Femur (tissue), 1 donor: Measurements from ENCODE around the gene NBEAL1.
"Not testable (repeated sequence)": the region's sequence is repeated elsewhere in the genome, so short reads cannot be mapped to it uniquely, and the experiment has no call there.

Source experiments
- DNase-seq: peaks from one replicate; pipeline ENCODE4 v3.0.0-alpha.2; 2017

Gene NBEAL1

DNA sequence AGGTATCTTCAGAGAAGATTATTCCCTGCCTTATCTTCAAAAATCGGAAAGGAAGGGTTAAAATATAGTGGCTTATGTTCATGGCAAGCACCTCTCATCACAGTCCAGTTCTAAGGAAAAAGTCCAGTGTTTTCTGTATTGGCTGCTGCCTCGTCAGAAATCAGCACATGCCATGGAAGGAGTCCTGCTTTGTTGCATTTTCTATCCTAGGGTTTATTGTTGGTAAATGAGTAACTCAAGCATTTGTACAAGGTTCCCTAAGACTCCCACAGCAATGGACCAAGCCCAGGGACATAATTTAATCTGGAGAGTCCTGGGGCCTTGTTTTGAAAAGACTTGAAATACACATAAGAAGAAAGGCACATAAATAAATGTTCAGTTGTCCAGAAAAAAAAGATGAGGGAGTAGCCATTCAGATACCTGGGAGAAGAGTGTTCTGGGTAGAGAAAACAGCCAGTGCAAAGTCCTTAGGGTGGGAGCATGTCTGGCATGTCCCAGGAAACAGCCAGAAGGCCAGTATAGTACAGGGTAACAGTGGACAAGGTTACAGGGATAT lies 26.4 kb downstream of the NBEAL1 start:
- DNase-seq, result no peak

DNA sequence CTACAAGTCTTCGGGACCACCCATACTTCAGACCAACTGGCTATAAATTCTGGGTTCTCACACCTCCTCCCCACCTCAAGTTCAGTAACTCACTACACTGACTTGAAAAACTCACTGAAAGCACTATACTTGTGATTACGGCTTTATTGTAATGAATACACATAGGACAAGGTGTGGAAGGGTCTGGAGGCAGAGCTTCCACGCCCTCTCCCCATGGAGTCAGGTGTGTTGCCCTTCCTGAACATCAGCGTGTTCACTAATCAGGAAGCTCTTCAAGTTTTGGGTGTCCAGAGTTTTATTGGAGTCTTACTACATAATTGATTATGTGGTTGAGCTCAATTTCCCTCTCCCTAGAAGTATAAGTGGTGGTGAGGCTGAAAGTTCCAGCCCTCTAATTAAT lies 27.5 kb downstream of the NBEAL1 start:
- no peak for DNase-seq

DNA sequence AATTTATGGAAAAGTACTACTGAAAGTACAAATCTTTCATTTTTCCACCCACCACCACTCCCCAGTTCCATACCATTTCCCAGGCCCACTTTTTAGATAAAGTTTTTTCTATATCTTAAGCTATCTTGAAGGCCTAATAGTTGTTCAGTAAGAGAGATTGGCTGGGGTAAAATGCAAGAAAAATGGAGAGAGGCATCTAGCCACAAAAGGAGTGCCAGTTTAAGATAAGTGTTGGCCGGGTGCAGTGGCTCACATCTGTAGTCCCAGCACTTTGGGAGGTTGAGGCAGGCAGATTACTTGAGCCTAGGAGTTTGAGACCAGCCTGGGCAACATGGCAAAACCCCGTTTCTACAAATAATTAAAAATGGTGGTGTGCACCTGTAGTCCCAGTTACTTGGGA lies 28.6 kb downstream of the NBEAL1 start:
- no peak for DNase-seq

DNA sequence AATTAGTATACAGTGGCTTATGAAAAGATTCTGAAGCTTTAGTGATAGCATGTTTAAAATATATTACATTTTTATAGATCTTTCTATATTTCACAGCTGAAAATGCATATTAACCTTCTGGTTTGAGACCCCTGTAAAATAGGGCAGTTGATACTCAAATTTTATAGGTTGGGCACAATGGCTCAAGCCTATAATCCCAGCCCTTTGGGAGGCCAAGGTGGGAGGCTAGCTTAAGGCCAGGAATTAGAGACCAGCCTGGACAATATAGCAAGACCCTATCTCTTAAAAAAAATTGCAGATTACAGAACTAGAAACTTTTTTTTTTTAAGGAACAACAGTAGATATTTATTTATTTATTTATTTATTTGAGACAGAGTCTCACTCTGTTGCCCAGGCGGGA lies 31.2 kb downstream of the NBEAL1 start:
- no peak for DNase-seq

DNA sequence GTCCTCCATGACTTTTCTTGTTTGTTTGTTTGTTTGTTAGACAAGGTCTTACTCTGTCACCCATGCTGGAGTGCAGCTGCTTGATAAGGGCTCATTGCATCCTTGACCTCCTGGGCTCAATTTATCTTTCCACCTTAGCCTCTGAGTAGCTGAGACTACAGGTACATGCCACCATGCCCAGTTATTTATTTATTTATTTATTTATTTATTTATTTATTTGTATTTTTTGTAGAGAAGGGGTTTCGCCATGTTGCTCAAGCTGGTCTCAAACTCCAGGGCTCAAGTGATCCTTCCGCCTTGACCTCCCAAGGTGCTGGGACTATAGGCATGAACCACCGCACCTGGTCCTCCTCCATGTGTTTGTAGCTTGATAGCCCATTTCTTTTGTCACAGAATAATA lies 37.9 kb downstream of the NBEAL1 start:
- DNase-seq, result no peak

GRCh38 chr2:203059567-203060240 lies 45.0 kb downstream of the NBEAL1 start:
- no peak for DNase-seq

GRCh38 chr2:203061346-203061745 lies 46.7 kb downstream of the NBEAL1 start:
- DNase-seq, result no peak

- DNase-seq, result no peak
Observed at GRCh38 chr2:203062126-203062525, 47.5 kb downstream of the NBEAL1 start.

GRCh38 chr2:203066519-203067091 lies 51.9 kb downstream of the NBEAL1 start:
- not testable (repeated sequence) for DNase-seq

- no peak for DNase-seq
Observed at GRCh38 chr2:203070701-203071100, 56.0 kb downstream of the NBEAL1 start.

DNA sequence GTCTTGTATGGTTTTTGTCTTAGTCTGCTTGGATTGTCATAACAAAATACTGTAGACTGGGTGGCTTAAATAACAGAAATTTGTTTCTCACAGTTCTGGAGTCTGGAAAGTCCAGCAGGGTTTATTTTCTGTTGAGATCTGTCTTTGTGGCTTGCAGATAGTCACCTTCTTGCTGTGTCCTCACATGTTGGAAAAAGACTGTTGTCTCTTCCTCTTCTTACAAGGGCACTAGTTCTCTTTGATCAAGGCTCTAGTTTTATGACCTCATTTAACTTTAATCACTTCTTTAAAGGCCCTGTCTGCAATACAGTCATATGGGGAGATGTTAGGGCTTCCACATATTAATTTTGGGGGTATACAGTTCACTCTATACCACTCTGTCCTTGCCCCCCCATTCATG lies 56.5 kb downstream of the NBEAL1 start:
- DNase-seq, result no peak

DNA sequence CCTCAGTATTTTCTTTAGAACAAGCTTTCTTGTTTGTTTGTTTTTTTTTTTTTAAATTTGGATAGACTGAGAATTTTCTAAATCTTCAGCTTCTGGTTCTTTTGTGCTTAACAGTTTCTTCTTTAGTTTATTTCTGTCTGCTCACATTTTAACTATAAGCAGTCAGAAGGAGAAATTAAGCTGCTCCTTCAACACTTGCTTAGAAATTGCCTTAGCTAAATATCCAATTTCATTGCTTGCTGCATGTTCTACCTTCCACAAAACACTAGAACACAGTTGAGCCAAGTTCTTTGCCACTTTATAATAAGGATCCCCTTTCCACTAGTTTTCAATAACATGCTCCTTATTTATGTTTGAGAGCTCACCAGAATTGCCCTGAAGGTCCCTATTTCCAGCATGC lies 57.7 kb downstream of the NBEAL1 start:
- DNase-seq, result no peak

- no peak for DNase-seq
Observed at GRCh38 chr2:203077451-203077850, 62.8 kb downstream of the NBEAL1 start.

- DNase-seq, result no peak
Observed at GRCh38 chr2:203080447-203081045, 65.9 kb downstream of the NBEAL1 start.

GRCh38 chr2:203083328-203083727 lies 68.7 kb downstream of the NBEAL1 start:
- no peak for DNase-seq

DNA sequence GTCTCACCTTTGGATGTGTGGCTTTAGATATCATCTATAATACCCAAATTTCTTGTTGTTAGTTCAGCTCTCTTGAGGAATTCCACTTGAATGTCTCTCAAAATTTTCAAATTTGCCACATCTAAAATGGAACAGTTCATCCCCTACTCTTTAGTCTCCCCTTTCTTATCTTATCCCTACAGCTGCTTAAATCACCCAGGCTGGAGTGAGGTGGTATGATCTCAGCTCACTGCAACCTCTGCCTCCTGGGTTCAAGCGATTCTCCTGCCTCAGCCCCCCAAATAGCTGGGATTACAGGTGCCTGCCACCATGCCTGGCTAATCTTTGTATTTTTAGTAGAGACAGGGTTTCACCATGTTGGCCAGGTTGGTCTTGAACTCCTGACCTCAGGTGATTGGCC lies 71.7 kb downstream of the NBEAL1 start:
- not testable (repeated sequence) for DNase-seq

DNA sequence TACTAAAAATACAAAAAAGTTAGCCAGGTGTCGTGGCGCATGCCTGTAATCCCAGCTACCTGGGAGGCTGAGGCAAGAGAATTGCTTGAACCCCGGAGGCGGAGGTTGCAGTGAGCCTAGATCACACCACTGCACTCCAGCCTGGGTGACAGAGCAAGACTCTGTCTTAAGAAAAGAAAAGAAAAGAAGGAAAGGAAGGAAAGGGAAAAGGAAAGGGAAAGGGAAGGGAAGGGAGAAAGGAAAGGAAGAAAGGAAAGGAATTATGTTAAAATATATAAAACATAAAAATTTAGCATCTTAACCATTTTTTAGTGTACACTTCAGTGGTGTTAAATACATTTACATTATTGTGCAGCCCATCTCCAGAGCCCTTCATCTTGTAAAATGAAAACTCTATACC lies 76.0 kb downstream of the NBEAL1 start:
- not testable (repeated sequence) for DNase-seq

- DNase-seq, result no peak
Observed at GRCh38 chr2:203097735-203098134, 83.1 kb downstream of the NBEAL1 start.

DNA sequence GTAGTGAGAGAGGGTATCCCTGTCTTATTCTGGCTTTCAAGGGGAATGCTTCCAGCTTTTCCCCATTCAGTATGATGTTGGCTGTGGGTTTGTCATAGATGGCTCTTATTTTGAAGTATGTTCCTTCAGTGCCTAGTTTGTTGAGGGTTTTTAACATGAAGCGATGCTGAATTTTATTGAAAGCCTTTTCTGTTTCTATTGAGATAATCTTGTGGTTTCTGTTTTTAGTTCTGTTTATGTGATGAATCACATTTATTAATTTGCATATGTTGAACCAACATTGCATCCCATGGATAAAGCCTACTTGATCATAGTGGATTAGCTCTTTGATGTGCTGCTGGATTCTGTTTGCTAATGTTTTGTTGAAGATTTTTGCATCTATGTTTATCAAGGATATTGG lies 87.7 kb downstream of the NBEAL1 start:
- not testable (repeated sequence) for DNase-seq

DNA sequence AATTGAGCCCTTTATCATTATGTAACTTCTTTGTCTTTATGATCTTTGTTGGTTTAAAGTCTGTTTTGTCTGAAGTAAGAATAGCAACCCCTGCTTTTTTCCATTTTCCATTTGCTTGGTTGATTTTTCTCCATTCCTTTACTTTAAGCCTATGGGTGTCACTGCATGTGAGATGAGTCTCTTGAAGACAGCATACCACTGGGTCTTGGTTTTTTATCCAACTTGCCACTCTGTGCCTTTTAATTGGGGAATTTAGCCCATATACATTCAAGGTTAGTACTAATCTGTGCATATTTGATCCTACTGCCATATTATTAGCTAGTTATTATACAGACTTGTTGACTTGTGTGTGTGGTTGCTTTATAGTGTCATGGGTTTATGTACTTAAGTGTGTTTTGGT lies 89.6 kb downstream of the NBEAL1 start:
- DNase-seq, result no peak

DNA sequence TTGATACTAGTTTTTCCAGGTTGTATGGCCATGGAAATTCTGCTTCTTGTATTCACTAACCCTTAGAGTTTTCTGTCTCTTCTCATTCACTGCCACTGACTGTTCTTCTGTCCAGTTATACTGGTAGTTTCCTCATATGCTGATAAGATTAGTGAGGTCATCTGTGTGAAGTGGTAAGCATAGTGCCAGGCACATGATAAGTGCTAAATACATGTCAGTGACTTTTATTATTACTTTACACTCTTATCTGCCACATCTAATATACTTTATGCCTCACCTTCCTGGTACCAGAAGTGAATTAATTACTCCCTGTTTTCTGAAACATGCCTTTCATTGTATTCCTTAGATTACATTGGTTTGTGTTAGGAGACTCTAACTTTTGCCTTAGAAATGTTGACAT lies 91.3 kb downstream of the NBEAL1 start:
- no peak for DNase-seq

DNA sequence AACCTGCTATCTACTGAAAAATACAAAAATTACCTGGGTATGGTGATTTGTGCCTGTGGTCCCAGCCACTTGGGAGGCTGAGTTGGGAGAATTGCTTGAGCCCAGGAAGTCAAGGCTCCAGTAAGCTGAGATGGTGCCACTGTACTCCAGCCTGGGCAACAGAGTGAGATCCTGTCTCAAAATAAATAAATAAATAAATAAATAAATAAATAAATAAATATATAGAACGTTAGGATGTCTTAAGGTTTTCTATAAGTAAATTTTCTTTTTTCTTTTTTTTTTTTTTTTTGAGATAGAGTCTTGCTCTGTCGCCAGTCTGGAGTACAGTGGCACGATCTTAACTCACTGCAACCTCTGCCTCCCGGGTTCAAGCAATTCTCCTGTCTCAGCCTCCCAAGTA lies 95.8 kb downstream of the NBEAL1 start:
- DNase-seq, result not testable (repeated sequence)

GRCh38 chr2:203112342-203112741 lies 97.7 kb downstream of the NBEAL1 start:
- no peak for DNase-seq

GRCh38 chr2:203115201-203115700 lies 100.6 kb downstream of the NBEAL1 start:
- DNase-seq, result not testable (repeated sequence)
